K562 (cell line): ENCODE measurements around the gene DBNDD1. TPM values are rescaled to one million over a fixed set of nuclear protein-coding genes. Genes with fewer than 3 reads are reported as not detected.

Experiments used
- ATAC-seq: fragments of 200-7000 bp; cut with Tn5 transposase; 3 replicates; pipeline ENCODE4 v1.9.1; 2020; ENCODE audit warnings: moderate library complexity
- BruUV-seq: library from RNA; stranded (reverse); fragments of 400-500 nt; replicated peaks from 2 replicates; lab custom pipeline; 2021; lab: Mats Ljungman, UMichigan
- CTCF ChIA-PET: fragments of 300-600 bp; formaldehyde crosslinking; extraction: SDS; loops from one replicate; lab custom pipeline; 2021; ENCODE audit warnings: low intra/inter-chr PET ratio; lab: Yijun Ruan, JAX
- POLR2A ChIA-PET: fragments of 300-600, 350-650 bp; sonication (Branson Sonifier 250); formaldehyde crosslinking; extraction: SDS; loops from one replicate; lab custom pipeline; 2021; ENCODE audit warnings: antibody characterized with exemption, inconsistent platforms; lab: Yijun Ruan, JAX
- DNase-seq, 4 experiments: peaks; one replicate each; pipeline versions ENCODE4 v3.0.0 to v3.0.0-alpha.2; 2011 to 2018; ENCODE audit warnings: low spot score in 3 of 4, mixed read lengths in 3 of 4; ENCODE audit errors: extremely low read depth in 1 of 4
- FAIRE-seq: peaks from 2 replicates; lab custom pipeline; 2011; peaks lifted over from hg19 to GRCh38; lab: Jason Lieb, UNC
- H2AFZ ChIP-seq: 2 replicates; pipeline ENCODE4 v1.6.0; 2011; ENCODE audit warnings: low read depth, low read length, control low read depth, inconsistent platforms
- H3K27ac ChIP-seq: fragments of 200-600 bp; 3 replicates; pipeline ENCODE4 v1.8.0; 2011; ENCODE audit warnings: low read depth, mild to moderate bottlenecking, control low read depth, inconsistent platforms, low read length, moderate library complexity, mixed read lengths; ENCODE audit errors: extremely low read depth
- H3K27me3 ChIP-seq, 2 experiments: fragments of 300-600 bp in 1 of 2; 2 replicates in 1 of 2; 3 replicates in 1 of 2; pipeline versions ENCODE4 v1.6.0 to v1.8.0; 2011; ENCODE audit warnings: inconsistent platforms in 2 of 2, low read length in 2 of 2, mild to moderate bottlenecking in 1 of 2, mixed read lengths in 1 of 2, moderate library complexity in 1 of 2; ENCODE audit not compliant: control insufficient read depth in 2 of 2, insufficient read depth in 2 of 2
- H3K36me3 ChIP-seq: fragments of 300-600 bp; 3 replicates; pipeline ENCODE4 v1.8.0; 2011; ENCODE audit warnings: mild to moderate bottlenecking, low read length, inconsistent platforms; ENCODE audit not compliant: control insufficient read depth, insufficient read depth
- H3K4me1 ChIP-seq, 2 experiments: fragments of 200-600 bp in 1 of 2; replicated peaks in 1 of 2; 2 replicates in 1 of 2; 3 replicates in 1 of 2; pipeline versions ENCODE4 v1.5.1 to v1.8.0; 2011; ENCODE audit warnings: inconsistent platforms in 2 of 2, low read length in 2 of 2, mild to moderate bottlenecking in 1 of 2, mixed read lengths in 1 of 2, moderate library complexity in 1 of 2; ENCODE audit not compliant: control insufficient read depth in 2 of 2, insufficient read depth in 2 of 2
- H3K4me2 ChIP-seq: 2 replicates; pipeline ENCODE4 v1.6.1; 2011; ENCODE audit warnings: low read length, control low read depth, inconsistent platforms, mixed read lengths; ENCODE audit not compliant: insufficient read depth
- H3K4me3 ChIP-seq: fragments of 200-600 bp; sonication (generic), shearing (Covaris generic); 2 replicates; pipeline ENCODE4 v1.5.1; 2016; ENCODE audit warnings: control low read depth, inconsistent platforms
- H3K79me2 ChIP-seq: fragments of 200-600 bp; 3 replicates; pipeline ENCODE4 v1.8.0; 2011; ENCODE audit warnings: low read length, inconsistent platforms; ENCODE audit not compliant: control insufficient read depth, insufficient read depth
- H3K9ac ChIP-seq, 2 experiments: 2 replicates each; pipeline versions ENCODE4 v1.6.0 to v1.6.1; 2011; ENCODE audit warnings: low read depth in 2 of 2, low read length in 2 of 2, control low read depth in 1 of 2, inconsistent platforms in 1 of 2, mild to moderate bottlenecking in 1 of 2, mixed read lengths in 1 of 2; ENCODE audit not compliant: insufficient read depth in 1 of 2
- H3K9me1 ChIP-seq: one replicate; pipeline ENCODE4 v1.6.0; 2011; ENCODE audit warnings: inconsistent platforms, mild to moderate bottlenecking, low read length, moderate library complexity; ENCODE audit not compliant: control insufficient read depth, insufficient read depth
- H3K9me3 ChIP-seq: replicated peaks from 2 replicates; pipeline ENCODE4 v1.5.1; 2011; ENCODE audit warnings: low read depth, low read length, inconsistent platforms; ENCODE audit not compliant: control insufficient read depth, insufficient read depth
- H4K20me1 ChIP-seq: replicated peaks from 2 replicates; pipeline ENCODE4 v1.6.1; 2011; ENCODE audit warnings: low read length, inconsistent platforms, mixed read lengths; ENCODE audit not compliant: control insufficient read depth, insufficient read depth
- ARNT ChIP-seq, 2 experiments: fragments of 450-650 bp; IDR thresholded peaks; 2 replicates each; pipeline ENCODE4 v1.6.1; 2016; ENCODE audit warnings: mild to moderate bottlenecking in 1 of 2
- BACH1 ChIP-seq: fragments of 200-800 bp; sonication (Bioruptor generic); IDR thresholded peaks from 2 replicates; pipeline ENCODE4 v1.6.1; 2016; ENCODE audit warnings: missing genetic modification characterization, missing compliant biosample characterization
- ELF1 ChIP-seq: fragments of 200-800 bp; sonication (Bioruptor generic); IDR thresholded peaks from 2 replicates; pipeline ENCODE4 v1.6.1; 2016; ENCODE audit warnings: missing genetic modification characterization, missing compliant biosample characterization
- FOS ChIP-seq: IDR thresholded peaks from 3 replicates; pipeline ENCODE4 v1.6.1; 2011; ENCODE audit not compliant: insufficient read length; ENCODE audit errors: extremely low read depth
- FOXP1 ChIP-seq: sonication (generic); formaldehyde crosslinking; IDR thresholded peaks from 2 replicates; pipeline ENCODE4 v1.8.0; 2022; ENCODE audit warnings: mild to moderate bottlenecking, missing genetic modification reagents
- ILK ChIP-seq: fragments of 450-650 bp; IDR thresholded peaks from 2 replicates; pipeline ENCODE4 v1.6.1; 2016; ENCODE audit warnings: missing genetic modification characterization, low read depth, mild to moderate bottlenecking, missing compliant biosample characterization, moderate library complexity, borderline replicate concordance
- JUNB ChIP-seq: fragments of 450-650 bp; formaldehyde crosslinking; conservative IDR thresholded peaks from 2 replicates; pipeline ENCODE4 v1.4.0; 2020; ENCODE audit warnings: mild to moderate bottlenecking
- OTX1 ChIP-seq: fragments of 450-650 bp; formaldehyde crosslinking; IDR thresholded peaks from 2 replicates; pipeline ENCODE4 v1.4.0; 2022; ENCODE audit warnings: mild to moderate bottlenecking
- POU5F1 ChIP-seq: fragments of 150-350 bp; IDR thresholded peaks from 2 replicates; pipeline ENCODE4 v1.6.1; 2014; ENCODE audit warnings: borderline replicate concordance, low read length, low read depth, mild to moderate bottlenecking; ENCODE audit not compliant: partially characterized antibody
- RBM34 ChIP-seq: fragments of 200-400 bp; formaldehyde crosslinking; IDR thresholded peaks from 2 replicates; pipeline ENCODE4 v1.6.1; 2018; ENCODE audit warnings: low read length, borderline replicate concordance; ENCODE audit not compliant: insufficient read depth
- RCOR1 ChIP-seq, 2 experiments: IDR thresholded peaks; 2 replicates each; pipeline ENCODE4 v1.6.1; 2012; ENCODE audit warnings: low read depth in 2 of 2, low read length in 2 of 2, borderline replicate concordance in 1 of 2, improper control_type of control experiment in 1 of 2
- STAT5B ChIP-seq: fragments of 250-450 bp; sonication (Bioruptor Pico); IDR thresholded peaks from 2 replicates; pipeline ENCODE4 v1.8.0; 2021; ENCODE audit warnings: mild to moderate bottlenecking, inconsistent platforms
- ZNF311 ChIP-seq: fragments of 250-450 bp; sonication (Bioruptor Pico); IDR thresholded peaks from 2 replicates; pipeline ENCODE4 v1.4.0; 2020; ENCODE audit warnings: mild to moderate bottlenecking, moderate library complexity
- WGBS: fragments of 100-300 bp; shearing (Covaris generic); methylation state at CpG from one replicate; pipeline ENCODE4 v1.1.6; 2016; ENCODE audit warnings: low coverage, mixed read lengths; ENCODE audit not compliant: insufficient coverage; ENCODE audit errors: missing lambda C conversion rate; 5-methylcytosine and 5-hydroxymethylcytosine counted together
- in situ Hi-C: fragments of 300-500 bp; cut with MboI; formaldehyde crosslinking; loops from 4 replicates; pipeline ENCODE4 v1.15.0; 2018; ENCODE audit warnings: inconsistent platforms, mixed read lengths
- intact Hi-C: fragments of 100-400 bp; cut with micrococcal nuclease; formaldehyde crosslinking; loops from 2 replicates; pipeline ENCODE4 v1.14.2; 2022
- polyA plus RNA-seq, 8 experiments: library from polyadenylated mRNA; depleted of rRNA in 4 of 8; stranded (reverse) in 5 of 8; unstranded in 3 of 8; fragments of >200 nt; fragmentation: Nextera tagmentation in 2 of 8; fragmentation: Illumina TruSeq in 1 of 8; extraction: Ambion mirVana in 2 of 8; extraction: Trizol in 1 of 8; gene quantifications; 2 replicates each; pipeline versions ENCODE4 v1.2.1 to v1.2.3, GENCODE V29; 2011 to 2014; ENCODE audit warnings: inconsistent platforms in 1 of 8, missing spikeins in 1 of 8
- total RNA-seq, 7 experiments: library from RNA; depleted of rRNA in 6 of 7; stranded (reverse); fragments of >200 nt in 6 of 7; fragmentation: Illumina TruSeq in 2 of 7; extraction: Trizol in 2 of 7; gene quantifications; 2 replicates each; pipeline versions ENCODE4 v1.2.1 to v1.2.3, GENCODE V29; 2011 to 2021; ENCODE audit warnings: low replicate concordance in 1 of 7
- TF ChIP-seq, protein P1 (sequence below): fragments of 450-650 bp; IDR thresholded peaks from 2 replicates; pipeline ENCODE4 v1.6.1; 2016; ENCODE audit warnings: missing biosample characterization, missing genetic modification characterization
- TF ChIP-seq, protein P2 (sequence below): sonication (generic); formaldehyde crosslinking; IDR thresholded peaks from 2 replicates; pipeline ENCODE4 v1.8.0; 2022; ENCODE audit warnings: missing genetic modification reagents, mild to moderate bottlenecking, borderline replicate concordance
- TF ChIP-seq, protein P3 (sequence below): sonication (generic); formaldehyde crosslinking; IDR thresholded peaks from 2 replicates; pipeline ENCODE4 v1.8.0; 2023; ENCODE audit warnings: mild to moderate bottlenecking, missing genetic modification reagents
- TF ChIP-seq, protein P4 (sequence below): fragments of 250-450 bp; sonication (Bioruptor Pico); IDR thresholded peaks from 2 replicates; pipeline ENCODE4 v1.8.0; 2022; ENCODE audit warnings: moderate library complexity, mild to moderate bottlenecking, inconsistent platforms

Gene DBNDD1
- total and polyA plus RNA-seq, 9 of the 15 experiments (the other 6 are each of a cell fraction or from before 2014, with no cell fraction given): 0.55 to 13.0 (median 5.8) TPM

DNA sequence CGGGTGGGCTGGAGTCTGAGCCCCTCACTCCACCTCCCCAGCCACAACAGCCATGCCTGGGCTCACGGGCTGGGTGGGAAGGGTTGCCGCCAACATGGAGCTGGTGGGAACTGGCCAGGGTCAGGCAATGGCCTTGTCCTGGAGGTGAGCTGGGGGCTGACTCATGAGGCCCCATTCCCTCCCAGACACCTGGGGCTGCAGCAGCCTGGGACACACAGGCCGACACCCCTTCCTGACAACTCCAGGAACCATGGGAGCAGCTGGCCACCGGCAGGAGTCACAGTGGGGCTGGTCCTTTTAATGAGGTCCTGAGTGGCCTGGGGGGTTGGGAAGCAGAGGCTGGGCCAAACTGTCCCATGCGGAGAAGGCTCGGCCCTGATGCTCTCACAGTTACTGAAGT is 12.2 kb downstream of the DBNDD1 start:
- Histone ChIP-seq H3K4me1 (peaks cover 0 to 50% of the 10 kb centered on the region in 2 experiments; a peak in 3 of 5 replicates), H3K79me2 (no peaks in the 10 kb centered on the region)
- POLR2A ChIA-PET: interaction anchor here (1.0 to 1.2 kb wide), 2 partner anchors 14 to 24 kb away, joined by 3 read pairs; no protein-coding TSS in a partner anchor
- intact Hi-C loops: no loop called here
- CTCF ChIA-PET: no interaction called here
- 62% methylated on average over 3 of the region's 7 CpGs for WGBS
- no TSS peak for BruUV-seq
- TF ChIP-seq RBM34 (no peak), ILK (tag) (no peak), RCOR1 (IDR thresholded peaks at IDR 0.05; ENCODE audit: borderline replicate concordance in 1 of 2, low read depth in 2 of 2, low read length in 2 of 2) (no peak), JUNB (no peak), STAT5B (CRISPR knock-in tag) (no peak), ZNF311 (CRISPR knock-in tag) (no peak), POU5F1 (no peak), FOXP1 (CRISPR knock-in tag) (no peak), OTX1 (CRISPR knock-in tag) (no peak), ELF1 (no peak), FOS (no peak), BACH1 (no peak), ARNT (IDR thresholded peaks at IDR 0.05) (no peak)
- TF ChIP-seq, protein P1, sequence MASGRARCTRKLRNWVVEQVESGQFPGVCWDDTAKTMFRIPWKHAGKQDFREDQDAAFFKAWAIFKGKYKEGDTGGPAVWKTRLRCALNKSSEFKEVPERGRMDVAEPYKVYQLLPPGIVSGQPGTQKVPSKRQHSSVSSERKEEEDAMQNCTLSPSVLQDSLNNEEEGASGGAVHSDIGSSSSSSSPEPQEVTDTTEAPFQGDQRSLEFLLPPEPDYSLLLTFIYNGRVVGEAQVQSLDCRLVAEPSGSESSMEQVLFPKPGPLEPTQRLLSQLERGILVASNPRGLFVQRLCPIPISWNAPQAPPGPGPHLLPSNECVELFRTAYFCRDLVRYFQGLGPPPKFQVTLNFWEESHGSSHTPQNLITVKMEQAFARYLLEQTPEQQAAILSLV (tag): no peak
- TF ChIP-seq, protein P2, sequence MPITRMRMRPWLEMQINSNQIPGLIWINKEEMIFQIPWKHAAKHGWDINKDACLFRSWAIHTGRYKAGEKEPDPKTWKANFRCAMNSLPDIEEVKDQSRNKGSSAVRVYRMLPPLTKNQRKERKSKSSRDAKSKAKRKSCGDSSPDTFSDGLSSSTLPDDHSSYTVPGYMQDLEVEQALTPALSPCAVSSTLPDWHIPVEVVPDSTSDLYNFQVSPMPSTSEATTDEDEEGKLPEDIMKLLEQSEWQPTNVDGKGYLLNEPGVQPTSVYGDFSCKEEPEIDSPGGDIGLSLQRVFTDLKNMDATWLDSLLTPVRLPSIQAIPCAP: no peak
- TF ChIP-seq, protein P3, sequence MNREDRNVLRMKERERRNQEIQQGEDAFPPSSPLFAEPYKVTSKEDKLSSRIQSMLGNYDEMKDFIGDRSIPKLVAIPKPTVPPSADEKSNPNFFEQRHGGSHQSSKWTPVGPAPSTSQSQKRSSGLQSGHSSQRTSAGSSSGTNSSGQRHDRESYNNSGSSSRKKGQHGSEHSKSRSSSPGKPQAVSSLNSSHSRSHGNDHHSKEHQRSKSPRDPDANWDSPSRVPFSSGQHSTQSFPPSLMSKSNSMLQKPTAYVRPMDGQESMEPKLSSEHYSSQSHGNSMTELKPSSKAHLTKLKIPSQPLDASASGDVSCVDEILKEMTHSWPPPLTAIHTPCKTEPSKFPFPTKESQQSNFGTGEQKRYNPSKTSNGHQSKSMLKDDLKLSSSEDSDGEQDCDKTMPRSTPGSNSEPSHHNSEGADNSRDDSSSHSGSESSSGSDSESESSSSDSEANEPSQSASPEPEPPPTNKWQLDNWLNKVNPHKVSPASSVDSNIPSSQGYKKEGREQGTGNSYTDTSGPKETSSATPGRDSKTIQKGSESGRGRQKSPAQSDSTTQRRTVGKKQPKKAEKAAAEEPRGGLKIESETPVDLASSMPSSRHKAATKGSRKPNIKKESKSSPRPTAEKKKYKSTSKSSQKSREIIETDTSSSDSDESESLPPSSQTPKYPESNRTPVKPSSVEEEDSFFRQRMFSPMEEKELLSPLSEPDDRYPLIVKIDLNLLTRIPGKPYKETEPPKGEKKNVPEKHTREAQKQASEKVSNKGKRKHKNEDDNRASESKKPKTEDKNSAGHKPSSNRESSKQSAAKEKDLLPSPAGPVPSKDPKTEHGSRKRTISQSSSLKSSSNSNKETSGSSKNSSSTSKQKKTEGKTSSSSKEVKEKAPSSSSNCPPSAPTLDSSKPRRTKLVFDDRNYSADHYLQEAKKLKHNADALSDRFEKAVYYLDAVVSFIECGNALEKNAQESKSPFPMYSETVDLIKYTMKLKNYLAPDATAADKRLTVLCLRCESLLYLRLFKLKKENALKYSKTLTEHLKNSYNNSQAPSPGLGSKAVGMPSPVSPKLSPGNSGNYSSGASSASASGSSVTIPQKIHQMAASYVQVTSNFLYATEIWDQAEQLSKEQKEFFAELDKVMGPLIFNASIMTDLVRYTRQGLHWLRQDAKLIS (CRISPR knock-in tag): no peak
- TF ChIP-seq, protein P4, sequence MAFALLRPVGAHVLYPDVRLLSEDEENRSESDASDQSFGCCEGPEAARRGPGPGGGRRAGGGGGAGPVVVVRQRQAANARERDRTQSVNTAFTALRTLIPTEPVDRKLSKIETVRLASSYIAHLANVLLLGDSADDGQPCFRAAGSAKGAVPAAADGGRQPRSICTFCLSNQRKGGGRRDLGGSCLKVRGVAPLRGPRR (CRISPR knock-in tag): no peak
- TF ChIP-seq, all 486 proteins: peak for 0
- ATAC-seq (no peak), DNase-seq (no peak), FAIRE-seq (no peak)
- Histone ChIP-seq H2AFZ (no peak overlapping the region), H3K4me3 (no peak overlapping the region), H3K9me3 (no peaks in the 10 kb centered on the region), H3K9me1 (no peaks in the 10 kb centered on the region), H3K9ac (peak overlapping the region in 1 of 2 experiments; percentile 60; a peak in 1 of 4 replicates), H3K4me2 (no peak overlapping the region), H3K27ac (no peak overlapping the region), H4K20me1 (no peaks in the 10 kb centered on the region), H3K27me3 (no peaks in the 10 kb centered on the region), H3K36me3 (no peaks in the 10 kb centered on the region)
- in situ Hi-C loops: no loop called here
